HG02970 (cell line): ENCODE data around the gene HERC3.
A peak's percentile ranks its signal among the peaks of the same experiment; 100 is the strongest.

Source experiments
- ATAC-seq: cut with Tn5 transposase; IDR thresholded peaks from one replicate; pipeline ENCODE4 v1.9.1; 2021; ENCODE audit warnings: mild to moderate bottlenecking, moderate library complexity, moderate number of reproducible peaks; ENCODE audit not compliant: unreplicated experiment, low FRiP score

Gene HERC3

DNA sequence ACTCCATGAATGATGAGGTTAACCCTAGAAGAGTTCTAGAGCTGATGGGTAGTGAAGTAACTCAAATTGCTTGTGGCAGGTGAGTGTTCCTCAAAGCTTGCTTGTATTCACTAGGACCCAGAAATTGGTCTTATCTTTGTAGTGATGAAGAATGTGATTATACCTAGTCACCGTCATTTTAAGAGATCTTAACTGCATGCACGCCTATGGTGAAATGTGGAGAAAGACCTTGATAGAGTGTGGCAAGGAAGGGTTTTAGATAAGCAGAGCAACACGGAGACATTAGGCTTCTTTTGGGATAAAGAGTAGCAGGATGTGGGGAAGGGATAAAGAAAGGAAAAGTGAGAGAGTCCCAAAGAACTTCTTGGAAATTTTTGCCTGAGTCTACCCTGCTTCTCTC is 62.9 kb downstream of the HERC3 start:
- ATAC-seq = no peak

DNA sequence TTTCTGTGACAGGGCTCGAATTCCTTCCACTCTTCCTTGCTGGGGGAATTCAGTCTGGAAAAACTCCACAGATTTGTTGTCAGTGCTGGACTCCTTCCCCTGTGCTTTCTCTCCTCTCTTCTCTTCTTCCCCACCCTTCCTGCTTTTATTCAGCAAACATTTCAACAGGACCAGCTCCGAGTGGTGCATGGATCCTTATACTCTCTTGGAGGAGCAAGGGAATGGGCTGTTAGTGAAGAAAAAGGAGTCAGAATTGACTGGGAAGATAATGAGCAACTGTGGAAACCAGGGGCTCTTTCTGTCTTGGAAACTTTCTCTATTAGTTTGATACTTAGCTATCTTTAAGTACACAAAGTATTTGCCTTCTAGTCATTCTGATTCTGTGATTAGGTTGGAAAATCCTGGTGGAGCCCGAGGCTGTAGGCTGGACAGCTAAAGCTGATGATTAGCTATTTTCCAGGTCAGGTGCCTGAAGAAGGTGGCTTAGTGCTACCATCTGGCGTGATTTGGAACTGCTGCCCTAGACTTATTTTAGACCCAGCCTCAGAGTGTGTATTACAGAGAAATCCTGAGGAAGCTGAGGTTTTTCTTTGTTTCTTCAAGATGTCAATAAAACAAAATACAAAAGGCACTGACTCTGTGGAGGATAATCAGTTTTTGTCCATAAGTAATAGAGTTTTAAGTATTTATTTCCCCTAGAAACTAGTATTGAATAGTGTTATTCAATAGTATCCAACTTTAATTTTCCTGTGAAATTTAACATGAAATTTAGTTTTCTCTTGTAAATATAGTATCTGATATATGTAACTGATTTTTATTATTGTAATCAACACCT is 67.0 kb downstream of the HERC3 start:
- ATAC-seq = peak; percentile 76

DNA sequence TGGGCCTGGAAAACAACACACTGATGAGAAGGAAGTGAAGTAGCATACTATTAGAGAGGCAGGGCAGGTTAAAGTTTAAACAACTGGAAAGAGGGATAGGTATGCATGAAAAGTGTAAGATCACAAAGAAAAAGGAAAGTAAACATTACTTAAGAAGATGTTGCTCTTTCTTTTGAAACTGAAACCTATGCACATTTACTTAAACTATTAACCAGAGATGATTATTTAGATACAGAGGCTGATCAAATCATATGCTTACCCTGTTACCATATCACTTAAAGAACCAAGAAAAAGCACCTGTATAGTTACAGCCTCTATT is 67.6 kb downstream of the HERC3 start:
- ATAC-seq = no peak

DNA sequence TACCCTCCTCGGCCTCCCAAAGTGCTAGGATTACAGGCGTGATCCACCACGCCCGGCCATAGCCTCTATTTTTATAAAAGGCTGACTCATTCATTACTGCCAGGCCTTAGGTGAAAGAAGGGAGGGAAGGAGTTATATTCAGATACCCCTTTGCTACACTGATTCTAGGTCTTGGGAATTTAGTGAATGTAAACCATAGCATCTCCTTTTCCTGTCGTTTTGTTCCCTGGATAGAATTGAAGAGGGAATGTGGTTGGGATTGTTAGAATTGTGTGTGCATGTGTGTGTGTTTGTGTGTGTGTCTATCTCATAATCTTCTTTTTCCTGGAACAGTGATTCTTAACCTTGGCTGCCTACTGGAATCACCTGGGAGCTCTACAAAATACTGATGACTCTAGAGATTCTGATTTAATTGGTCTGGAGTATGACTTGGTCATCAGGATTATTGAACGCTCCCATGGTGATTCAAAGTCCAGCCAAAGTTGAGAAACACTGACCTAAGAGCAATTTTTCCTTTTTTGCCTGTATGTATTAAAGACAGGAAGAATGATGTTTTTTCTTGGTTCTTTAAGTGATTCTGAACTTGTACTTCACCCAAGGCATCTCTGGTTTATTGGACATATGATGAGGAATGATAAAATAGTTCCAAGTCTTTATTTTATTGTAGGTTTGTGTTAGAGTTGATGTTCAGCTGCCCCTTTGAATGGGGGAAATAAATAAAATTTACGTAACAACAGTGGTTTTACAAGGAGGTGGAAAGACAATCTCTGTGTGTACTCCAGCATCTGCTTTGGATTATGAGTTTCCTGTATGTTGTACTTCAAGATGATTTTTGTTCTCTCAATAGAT is 68.4 kb downstream of the HERC3 start:
- no peak for ATAC-seq

DNA sequence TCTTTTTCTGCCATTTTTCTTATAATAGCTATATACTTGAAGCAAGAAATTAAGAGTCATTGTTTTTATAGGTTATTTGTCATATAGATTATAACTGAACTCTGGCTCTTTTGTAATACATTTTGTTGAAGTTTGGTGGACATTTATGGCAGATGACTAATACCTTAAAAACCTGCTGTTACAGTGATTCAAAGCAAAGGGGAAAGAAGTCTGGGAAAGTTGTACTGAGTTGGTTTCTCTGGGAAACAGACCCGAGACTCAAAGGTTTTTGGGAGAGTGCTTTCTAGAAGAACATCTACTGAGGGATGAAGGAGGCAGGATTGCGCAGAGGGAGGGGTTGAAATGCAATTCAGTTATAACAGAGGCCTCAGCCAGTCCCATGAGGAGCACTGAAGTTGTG is 69.5 kb downstream of the HERC3 start:
- ATAC-seq = no peak

DNA sequence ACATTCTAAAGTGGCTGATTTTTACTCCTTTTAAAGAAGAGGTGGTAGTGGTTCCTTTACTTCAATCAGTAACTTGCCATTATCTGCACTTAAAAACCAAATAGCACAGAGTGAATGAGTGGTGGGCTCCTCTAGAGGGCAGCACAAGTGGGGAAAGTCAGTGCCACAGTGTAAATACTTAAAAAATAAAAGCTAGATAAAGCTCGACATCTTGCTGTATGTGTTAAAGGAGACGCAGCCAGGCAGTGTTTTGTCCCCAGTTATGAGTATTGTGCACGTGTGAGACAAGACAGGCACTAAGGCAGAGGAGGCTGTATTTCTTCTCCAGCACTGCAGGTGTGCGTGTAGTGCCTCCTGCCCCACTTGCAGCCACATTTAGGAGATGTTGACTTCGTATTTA is 80.7 kb downstream of the HERC3 start:
- ATAC-seq = no peak

DNA sequence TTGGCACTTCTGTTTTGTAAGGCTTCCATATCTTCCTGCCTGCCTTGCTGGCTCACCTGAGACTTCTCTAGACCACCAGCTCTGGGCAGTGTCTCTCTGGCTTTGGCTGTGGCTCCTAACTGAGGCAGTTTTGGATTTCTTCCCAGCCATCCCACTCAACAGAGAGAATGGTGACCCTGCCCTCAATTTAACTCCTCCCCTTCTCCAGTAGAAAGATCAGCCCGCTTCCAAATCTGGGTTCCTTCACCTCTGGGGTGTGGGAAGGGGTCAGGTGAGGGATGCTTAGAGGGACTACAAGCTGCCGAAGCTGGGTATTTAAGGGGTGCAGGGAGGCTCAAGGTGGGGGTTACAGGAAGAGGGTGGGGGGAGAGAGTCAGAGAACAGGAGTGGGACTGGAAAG is 81.6 kb downstream of the HERC3 start:
- ATAC-seq = no peak

DNA sequence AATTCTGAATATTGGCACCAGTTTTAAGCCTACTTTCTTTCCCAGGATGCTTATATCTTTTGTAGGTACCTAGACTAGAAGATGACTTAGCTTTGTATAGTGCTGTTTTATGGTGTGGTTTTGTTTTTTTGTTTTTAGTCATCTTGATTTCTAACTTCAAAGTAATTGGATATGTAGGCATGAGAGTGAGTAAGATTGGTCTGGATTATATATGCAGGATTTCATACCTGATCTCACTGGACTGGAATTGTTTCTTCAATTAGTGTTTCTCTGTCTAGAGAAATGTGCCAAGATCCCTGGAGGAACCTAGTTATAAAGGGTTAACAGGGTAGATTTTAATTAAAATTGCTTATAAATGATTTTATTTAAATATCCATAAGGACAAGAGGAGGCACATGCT is 82.3 kb downstream of the HERC3 start:
- ATAC-seq = no peak

DNA sequence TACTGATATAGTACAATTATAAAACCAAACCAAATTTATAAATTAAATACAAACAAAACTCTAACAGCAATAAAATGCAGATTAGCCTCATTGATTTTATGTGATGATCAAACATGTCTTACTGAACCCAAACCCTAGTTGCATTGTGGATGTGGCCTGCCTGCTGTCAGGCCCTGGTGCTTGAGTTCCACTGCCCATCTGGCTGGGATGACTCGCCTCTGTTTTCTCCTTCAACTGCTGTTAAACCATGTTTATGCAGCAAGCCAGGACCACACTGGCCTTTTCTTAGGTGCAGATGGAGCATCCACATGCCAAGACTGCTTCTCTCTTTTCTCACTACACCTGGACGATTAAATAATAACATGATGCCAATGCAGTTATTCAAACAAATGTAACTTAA is 82.7 kb downstream of the HERC3 start:
- ATAC-seq = no peak

DNA sequence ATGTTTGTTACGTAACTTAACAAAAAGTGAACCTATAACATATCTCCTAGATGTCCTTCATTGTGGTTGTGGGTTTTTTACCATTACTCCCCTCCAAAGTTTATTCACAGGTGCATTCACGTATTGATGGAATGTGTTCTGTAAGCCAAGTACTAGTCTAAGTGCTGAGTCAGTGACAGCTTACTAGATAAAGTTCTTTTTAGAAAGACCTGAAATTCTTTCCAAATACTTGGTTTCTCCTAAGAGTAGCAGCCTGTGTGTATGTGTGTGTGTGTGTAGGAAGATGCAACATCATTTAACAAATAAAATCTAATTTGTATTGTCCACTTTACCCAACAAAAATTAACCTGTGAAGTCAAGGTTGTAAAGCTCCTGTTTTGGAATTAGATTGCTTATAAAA is 83.3 kb downstream of the HERC3 start:
- ATAC-seq = no peak

DNA sequence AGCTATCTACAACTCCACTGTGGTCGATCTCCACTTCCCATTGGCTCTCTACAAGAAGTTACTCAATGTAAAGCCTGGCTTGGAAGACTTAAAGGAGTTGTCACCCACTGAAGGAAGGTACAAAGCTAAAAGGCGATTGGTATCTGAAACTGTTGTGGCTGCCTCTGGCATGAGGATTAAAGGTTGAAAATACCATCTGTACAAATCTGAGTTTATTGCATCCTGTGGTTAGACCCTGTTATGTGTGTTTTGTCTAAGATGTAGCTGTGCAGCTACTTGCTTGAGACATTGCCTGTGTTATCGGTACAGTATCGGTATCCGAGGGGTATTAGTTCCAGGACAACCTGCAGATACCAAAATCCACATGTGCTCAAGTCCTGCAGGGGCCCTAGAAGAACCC is 88.9 kb downstream of the HERC3 start:
- ATAC-seq = no peak

DNA sequence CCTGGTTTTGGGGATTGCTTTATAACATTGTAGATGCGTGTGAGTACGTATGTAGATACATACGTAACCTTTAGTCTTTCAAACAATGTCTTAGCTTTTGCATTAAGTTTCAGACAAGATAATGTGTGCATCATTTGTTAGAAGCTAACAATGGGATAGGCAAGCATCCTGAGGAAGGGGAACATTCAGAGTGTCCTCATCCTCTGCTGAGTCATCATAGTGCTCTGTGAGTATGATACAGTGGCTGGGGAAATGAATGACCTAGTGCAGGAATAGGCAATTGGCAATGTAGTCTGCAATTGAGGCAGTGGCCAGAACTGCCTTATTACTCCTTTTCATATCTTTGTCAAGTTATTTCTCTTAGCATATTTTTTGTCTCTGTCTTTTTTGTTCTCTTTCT is 98.1 kb downstream of the HERC3 start:
- no peak for ATAC-seq

DNA sequence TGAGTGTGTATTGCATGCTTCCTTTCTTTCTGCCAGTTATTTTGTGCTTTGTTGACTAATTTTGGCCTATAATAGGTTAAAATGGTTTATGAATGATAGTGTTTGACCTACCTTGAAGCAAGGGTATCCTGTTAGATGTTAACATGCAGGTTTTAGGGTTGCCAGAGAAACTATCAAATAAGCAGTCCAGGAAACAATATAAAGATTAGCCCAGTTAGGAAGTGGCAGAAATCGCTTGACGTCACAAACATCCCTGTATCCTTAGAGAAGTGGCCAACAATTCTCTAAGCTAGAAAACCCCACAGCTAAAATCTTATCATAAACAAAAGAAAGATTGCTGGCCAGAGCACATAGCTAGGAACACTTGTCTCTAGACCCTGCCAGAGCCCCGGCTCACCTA is 101.5 kb downstream of the HERC3 start:
- ATAC-seq = no peak

DNA sequence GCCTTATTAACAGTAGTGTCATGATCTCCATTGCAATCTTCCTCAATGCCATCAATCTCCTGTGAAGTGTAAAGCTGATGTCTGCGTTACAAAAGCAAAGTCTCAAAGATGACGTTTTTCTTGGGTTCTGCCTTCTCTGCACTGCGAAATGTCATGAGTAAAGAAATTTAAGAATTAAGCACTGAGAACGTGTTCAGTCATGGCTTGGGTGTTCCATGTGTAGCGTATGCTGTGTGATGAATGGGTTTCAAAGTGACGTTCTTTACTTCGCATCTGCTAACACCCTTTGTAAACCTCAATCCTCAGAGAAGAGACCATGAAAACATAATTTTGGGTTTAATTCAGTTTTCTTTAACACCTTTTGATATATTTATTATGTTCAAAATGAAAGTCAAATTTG is 104.3 kb downstream of the HERC3 start:
- ATAC-seq = no peak

DNA sequence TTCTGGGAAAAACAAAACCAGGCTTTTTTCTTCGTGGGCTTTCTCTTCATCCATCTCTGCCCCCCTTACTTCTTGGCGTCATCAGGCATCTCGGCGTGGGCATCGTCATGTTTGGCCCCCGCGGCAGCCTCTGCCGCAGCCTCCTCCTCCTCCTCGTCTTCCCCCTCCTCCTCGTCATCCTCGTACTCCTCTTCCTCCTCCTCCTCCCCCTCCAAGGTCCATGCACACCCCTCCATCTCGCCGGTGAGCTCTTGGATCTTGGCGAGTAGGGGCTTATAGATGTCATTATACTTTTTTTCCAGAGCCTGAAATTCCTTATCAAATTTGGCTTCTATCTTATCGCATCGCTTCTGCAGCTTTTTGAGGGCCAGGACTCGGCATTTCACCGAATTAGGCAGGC is 104.9 kb downstream of the HERC3 start:
- no peak for ATAC-seq

DNA sequence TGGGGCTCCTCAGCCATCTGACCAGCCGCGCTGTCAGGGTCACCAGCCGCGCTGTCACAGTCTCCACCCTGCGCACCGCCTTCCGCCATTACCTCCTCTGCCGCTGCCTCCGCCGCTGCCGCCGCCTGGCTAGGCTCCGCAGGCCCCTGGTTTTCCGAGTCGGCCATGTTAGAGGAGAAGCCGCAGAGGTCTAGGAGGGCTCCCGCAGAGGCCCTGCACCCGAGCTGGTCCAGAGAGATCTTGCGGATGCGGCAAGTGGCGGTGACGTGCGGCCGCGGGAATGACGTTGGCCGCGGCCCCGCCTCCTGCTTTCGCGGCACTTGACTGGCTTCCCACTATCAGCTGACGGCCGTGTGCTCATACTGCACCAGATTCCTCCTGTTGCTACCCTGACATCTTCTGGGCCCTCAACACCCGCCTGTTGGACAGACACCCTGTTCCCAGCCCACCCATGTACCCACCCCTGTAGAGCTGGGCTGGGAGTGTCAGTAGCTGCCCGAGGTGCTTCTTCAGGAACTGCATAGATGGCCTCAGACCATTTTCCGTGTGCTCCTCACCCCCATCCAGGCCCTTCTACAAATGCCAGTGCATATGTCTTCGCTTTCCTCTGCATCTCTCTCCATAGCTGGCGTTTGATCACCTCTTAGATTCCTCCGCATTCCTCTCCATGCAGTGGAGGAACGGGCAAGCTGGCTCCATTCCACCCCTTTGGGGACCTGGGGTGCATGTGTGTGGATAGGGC is 105.5 kb downstream of the HERC3 start, which contains the start of gene NAP1L5:
Gene NAP1L5, minus strand, starts transcription at position 242 of the 742 bp plus-strand sequence. Its CDS starts 75 bp downstream, at position 167.
- peak; percentile 84 for ATAC-seq

DNA sequence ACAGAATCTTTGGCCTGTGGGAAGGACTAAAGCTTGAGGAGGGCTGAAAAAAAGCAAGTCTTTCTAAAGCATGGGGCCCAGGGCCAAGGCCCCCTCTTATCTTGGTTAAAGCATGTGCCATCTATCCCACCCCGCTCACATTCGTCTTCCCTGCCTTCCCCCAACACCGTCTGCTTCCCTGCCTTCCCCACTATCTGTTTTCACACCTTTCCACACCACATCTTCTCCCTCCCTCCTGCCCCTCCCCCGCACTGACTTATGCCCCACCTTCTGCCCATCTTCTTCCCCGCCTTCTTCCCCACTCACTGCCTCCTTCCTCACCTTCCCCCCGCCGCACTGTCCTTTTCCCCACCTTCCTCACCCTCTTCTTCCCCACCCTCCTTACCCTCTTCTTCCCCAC is 106.2 kb downstream of the HERC3 start:
- ATAC-seq = no peak

DNA sequence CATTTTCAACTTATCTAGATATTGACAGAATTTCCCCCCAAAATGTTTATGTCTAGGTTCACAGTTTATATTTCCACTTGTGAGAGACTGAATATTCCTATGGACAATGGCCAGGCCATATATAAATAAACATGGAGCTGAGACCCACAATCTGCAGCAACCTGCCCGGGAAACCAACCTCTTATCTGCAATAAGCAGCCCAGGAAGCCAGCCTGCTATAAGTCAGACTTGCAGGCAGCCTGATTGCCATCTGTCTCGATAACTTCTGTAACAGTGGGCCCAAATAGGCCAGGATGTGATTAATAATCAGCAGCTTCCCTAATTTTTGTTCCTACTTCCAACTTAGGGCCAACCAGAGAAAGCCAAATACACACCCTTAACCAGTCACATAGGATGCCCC is 110.5 kb downstream of the HERC3 start:
- ATAC-seq = no peak

DNA sequence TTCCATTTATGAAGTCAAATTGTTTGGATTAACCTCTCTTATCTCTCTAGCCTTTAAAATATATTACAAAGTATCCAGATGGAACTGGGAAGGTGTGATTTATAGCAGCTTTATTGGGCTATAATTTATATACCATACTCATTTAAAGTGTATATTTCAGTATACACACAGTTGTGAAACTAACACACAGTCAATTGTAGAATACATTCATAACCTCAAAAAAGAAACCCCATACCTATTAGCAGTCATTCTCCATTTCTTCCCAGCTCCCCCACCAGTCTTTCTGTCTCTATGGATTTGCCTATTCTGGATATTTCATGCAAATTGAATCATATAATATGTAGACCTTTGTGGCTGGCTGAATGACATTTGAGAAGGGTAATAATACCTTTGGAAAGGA is 112.9 kb downstream of the HERC3 start:
- no peak for ATAC-seq

DNA sequence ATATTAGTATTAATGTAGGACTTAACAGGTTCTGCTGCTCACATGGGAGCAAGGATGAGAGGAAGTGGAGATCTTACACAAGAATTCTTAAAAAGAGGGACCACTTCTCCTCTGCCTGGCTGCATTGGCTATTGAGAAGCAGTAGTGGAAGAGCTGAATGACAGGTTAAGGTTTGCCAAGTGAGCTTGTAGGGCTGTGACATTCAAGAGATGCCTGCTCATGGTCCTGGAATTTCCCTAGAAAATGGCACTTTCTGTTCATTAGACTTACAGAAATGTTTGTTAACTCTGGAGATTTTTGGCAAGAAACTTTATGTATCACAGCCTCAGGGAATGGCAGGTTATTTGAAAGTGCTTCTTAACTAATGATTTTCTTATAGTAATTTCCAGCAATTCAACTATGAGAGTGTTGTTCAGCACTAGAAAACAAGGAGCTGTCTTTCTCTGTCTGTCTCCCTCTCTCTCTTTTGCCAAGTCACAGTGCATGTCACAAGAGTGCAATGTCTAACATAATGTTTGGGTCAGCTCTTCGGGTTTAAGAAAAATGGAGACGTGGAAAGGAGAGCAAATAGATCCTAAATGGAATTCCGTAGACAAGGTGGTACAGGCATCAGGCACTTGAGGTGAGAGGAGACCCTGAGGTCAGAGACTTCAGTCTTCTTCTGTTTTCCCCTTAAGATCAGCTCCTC is 113.7 kb downstream of the HERC3 start:
- ATAC-seq = no peak

DNA sequence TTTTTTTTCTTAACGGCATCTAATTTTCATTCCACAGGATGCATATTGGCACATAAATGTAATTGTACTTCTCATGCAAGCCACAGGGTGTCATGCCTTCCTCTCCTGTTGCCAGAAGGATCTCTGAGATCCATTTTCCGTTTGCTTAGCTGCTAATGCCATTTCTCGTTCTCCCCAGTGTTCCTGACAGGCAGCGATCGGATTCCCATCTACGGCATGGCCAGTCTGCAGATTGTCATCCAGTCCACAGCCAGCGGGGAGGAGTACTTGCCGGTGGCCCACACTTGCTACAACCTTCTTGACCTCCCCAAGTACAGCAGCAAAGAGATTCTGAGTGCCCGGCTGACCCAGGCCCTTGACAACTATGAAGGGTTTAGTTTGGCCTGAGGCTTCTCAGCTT is 114.3 kb downstream of the HERC3 start:
- ATAC-seq = no peak
